ENCODE measurements around the gene PDZD7. TPM values are rescaled to one million over a fixed set of nuclear protein-coding genes. Genes with fewer than 3 reads are reported as not detected.

The PDZD7 gene
- total RNA-seq, 1 experiment from 2014 or later: 6.1 TPM

- H2AFZ ChIP-seq (ENCODE audit: low read depth, low read length, poor library complexity, severe bottlenecking): no peak overlapping the region
- no peak for ATAC-seq
- no peaks in the 10 kb centered on the region for H3K27me3 ChIP-seq (ENCODE audit: insufficient read depth, low read length)
- peaks cover 7% of the 10 kb centered on the region in 2 experiments; a peak in 3 of 4 replicates for H3K36me3 ChIP-seq (ENCODE audit: control insufficient read depth in 1 of 2, insufficient read depth in 2 of 2, low read length in 2 of 2)
- CTCF ChIA-PET: interaction anchor here (0.5 to 6.6 kb wide), 2 partner anchors 11 to 1615 kb away, joined by 3 to 118 read pairs; partner anchors contain the start of gene LZTS2
- H4K20me1 ChIP-seq (ENCODE audit: insufficient read depth): no peaks in the 10 kb centered on the region
- H3K4me1 ChIP-seq (ENCODE audit: control insufficient read depth in 1 of 2, insufficient read depth in 2 of 2, low read length in 2 of 2): peaks cover 31 to 67% of the 10 kb centered on the region in 2 experiments
- RAD21 ChIA-PET (ENCODE audit: low non-redundant PET in 1 of 2, low total read pairs in 2 of 2, uncharacterized antibody in 2 of 2, unreplicated experiment in 2 of 2): no interaction called here
- TF ChIP-seq CTCF (IDR thresholded peaks at IDR 0.05 in 2 of 3, conservative IDR thresholded peaks at IDR 0.05 in 1 of 3; ENCODE audit: borderline replicate concordance in 1 of 3, insufficient read depth in 1 of 3, low read depth in 2 of 3, low read length in 2 of 3) (no peak), ZFX (IDR thresholded peaks at IDR 0.05) (no peak), POLR2AphosphoS5 (IDR thresholded peaks at IDR 0.05; ENCODE audit: low read depth, low read length) (no peak)
- no peak for DNase-seq (ENCODE audit: low read depth, low spot score)
- H3K9ac ChIP-seq (ENCODE audit: low read length): no peak overlapping the region
- no peaks in the 10 kb centered on the region for H3K79me2 ChIP-seq (ENCODE audit: insufficient read depth, low read length)
- no TSS peak for BruUV-seq (replicated peaks)
- POLR2A ChIA-PET: interaction anchor here (1.6 kb wide), 1 partner anchor 12 kb away, joined by 6 read pairs; no protein-coding TSS in a partner anchor
- H3K9me3 ChIP-seq (ENCODE audit: control insufficient read depth in 1 of 2, insufficient read depth in 1 of 2, low read depth in 1 of 2, low read length in 2 of 2): no peaks in the 10 kb centered on the region
- no peaks in the 10 kb centered on the region for H3K9me2 ChIP-seq (ENCODE audit: insufficient read depth)
- H3K27ac ChIP-seq (ENCODE audit: low read depth, low read length): no peak overlapping the region
- H3K4me2 ChIP-seq (ENCODE audit: low read length): no peak overlapping the region
- H3K4me3 ChIP-seq (replicated peaks in 1 of 2; ENCODE audit: low read depth in 1 of 2, low read length in 2 of 2): no peak overlapping the region
- intact Hi-C loops (cut with micrococcal nuclease): loop anchor here (5.0 to 10.0 kb wide), 4 partner anchors 133 to 666 kb away; partner anchors contain the start of genes PAX2 and SCD
Measured at GRCh38 chr10:101010329-101010728, 20.6 kb downstream of the PDZD7 start.

GRCh38 chr10:101008823-101009423 is 22.0 kb downstream of the PDZD7 start:
- ChIA-PET CTCF (interaction anchor here (1.1 to 6.6 kb wide), 3 partner anchors 9 to 54 kb away, joined by 3 to 118 read pairs (median 14); partner anchors contain the start of gene LZTS2), RAD21 (ENCODE audit: low non-redundant PET in 1 of 2, low total read pairs in 2 of 2, uncharacterized antibody in 2 of 2, unreplicated experiment in 2 of 2) (no interaction called here), POLR2A (interaction anchor here (1.3 to 1.6 kb wide), 2 partner anchors 11 kb away, joined by 5 to 6 read pairs; no protein-coding TSS in a partner anchor)
- no peaks in the 10 kb centered on the region for H3K79me2 ChIP-seq (ENCODE audit: insufficient read depth, low read length)
- BruUV-seq (replicated peaks): no TSS peak
- no peak overlapping the region; the same call in 1 of the 2 replicates for H3K9ac ChIP-seq (ENCODE audit: low read length)
- intact Hi-C loops (cut with micrococcal nuclease): no loop called here
- H4K20me1 ChIP-seq (ENCODE audit: insufficient read depth): no peaks in the 10 kb centered on the region
- DNase-seq (ENCODE audit: low read depth, low spot score) (no peak), ATAC-seq (no peak)
- H3K36me3 ChIP-seq (ENCODE audit: control insufficient read depth in 1 of 2, insufficient read depth in 2 of 2, low read length in 2 of 2): peaks cover 7 to 10% of the 10 kb centered on the region in 2 experiments; a peak in 3 of 4 replicates
- TF ChIP-seq ZBTB33 (IDR thresholded peaks at IDR 0.05; ENCODE audit: extremely low read depth, insufficient replicate concordance, low read length) (no peak), CBX3 (IDR thresholded peaks at IDR 0.05; ENCODE audit: low read depth) (no peak), YY1 (IDR thresholded peaks at IDR 0.05; ENCODE audit: extremely low read depth, insufficient replicate concordance, low read depth, low read length) (no peak), TCF7L2 (IDR thresholded peaks at IDR 0.05; ENCODE audit: borderline replicate concordance, extremely low read depth, insufficient read depth, insufficient read length) (no peak), ZFX (IDR thresholded peaks at IDR 0.05) (no peak), SP1 (IDR thresholded peaks at IDR 0.05; ENCODE audit: low read depth) (no peak), ATF3 (IDR thresholded peaks at IDR 0.05) (no peak), MAX (IDR thresholded peaks at IDR 0.05) (no peak), JUND (IDR thresholded peaks at IDR 0.05) (no peak), EZH2phosphoT487 (IDR thresholded peaks at IDR 0.05; ENCODE audit: borderline replicate concordance) (no peak)
- no peaks in the 10 kb centered on the region for H3K27me3 ChIP-seq (ENCODE audit: insufficient read depth, low read length)
- no peaks in the 10 kb centered on the region for H3K9me3 ChIP-seq (ENCODE audit: control insufficient read depth in 1 of 2, insufficient read depth in 1 of 2, low read depth in 1 of 2, low read length in 2 of 2)
- H3K4me1 ChIP-seq (ENCODE audit: control insufficient read depth in 1 of 2, insufficient read depth in 2 of 2, low read length in 2 of 2): peaks cover 25 to 53% of the 10 kb centered on the region in 2 experiments
- no peaks in the 10 kb centered on the region for H3K9me2 ChIP-seq (ENCODE audit: insufficient read depth)
- H3K4me3 ChIP-seq (replicated peaks in 1 of 2; ENCODE audit: low read depth in 1 of 2, low read length in 2 of 2): no peak overlapping the region
- peak overlapping the region; percentile 43 for H3K4me2 ChIP-seq (ENCODE audit: low read length)
- peak overlapping the region; percentile 28; the same call in 1 of the 2 replicates for H3K27ac ChIP-seq (ENCODE audit: low read depth, low read length)
- H2AFZ ChIP-seq (ENCODE audit: low read depth, low read length, poor library complexity, severe bottlenecking): no peak overlapping the region
